Measurements from ENCODE around the gene TBC1D23. TPM values are rescaled to one million over a fixed set of nuclear protein-coding genes. Genes with fewer than 3 reads are reported as not detected.
A peak's percentile ranks its signal among the peaks of the same experiment; 100 is the strongest.

Gene TBC1D23
- total and polyA plus RNA-seq, 2 experiments from 2014 or later, result 22.4 to 34.4 TPM

DNA sequence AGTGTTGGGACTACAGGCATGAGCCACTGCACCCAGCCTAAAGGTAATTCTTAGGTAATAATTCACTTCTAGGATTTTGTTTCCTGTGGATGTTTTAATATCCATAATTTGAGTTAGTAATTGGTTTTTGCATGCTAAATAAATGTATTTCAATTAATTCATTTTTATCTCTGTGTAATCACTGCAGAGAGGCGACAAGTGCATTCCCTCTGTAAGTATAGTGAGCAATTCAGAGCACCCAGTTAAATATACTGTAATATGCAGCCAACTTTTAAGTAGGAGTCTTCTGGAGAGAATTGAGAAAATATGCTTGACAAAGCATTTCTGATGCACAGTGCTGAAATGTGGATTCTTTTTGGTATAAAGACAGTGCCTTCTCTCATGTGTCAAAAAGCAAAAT is 5.7 kb downstream of the TBC1D23 start:
- no peaks in the 10 kb centered on the region for H3F3A ChIP-seq (replicated peaks; ENCODE audit: low read depth)
- no peaks in the 10 kb centered on the region for H3K27me3 ChIP-seq (ENCODE audit: insufficient read depth)
- no peak for ATAC-seq
- Mint-ChIP-seq H3K36me3 (ENCODE audit: low read depth) (no peaks in the 10 kb centered on the region), H3K27ac (no peak overlapping the region), H3K9me3 (no peaks in the 10 kb centered on the region), H3K27me3 (ENCODE audit: insufficient read depth, low read depth, poor library complexity) (peaks cover 7% of the 10 kb centered on the region), H3K4me3 (no peak overlapping the region), H3K4me1 (peaks cover 19% of the 10 kb centered on the region)
- no peaks in the 10 kb centered on the region; the same call in 1 of the 2 replicates for H4K20me1 ChIP-seq (replicated peaks; ENCODE audit: insufficient read depth)
- peaks cover 22% of the 10 kb centered on the region for H3K4me1 ChIP-seq (ENCODE audit: insufficient read depth)
- H3K9me2 ChIP-seq (ENCODE audit: insufficient read depth), result no peaks in the 10 kb centered on the region
- no peaks in the 10 kb centered on the region for H3K36me3 ChIP-seq (ENCODE audit: insufficient read depth)
- H3K4me3 ChIP-seq, result no peak overlapping the region
- H3K27ac ChIP-seq (ENCODE audit: low read depth), result peak overlapping the region; percentile 64
- H3K4me2 ChIP-seq, result no peak overlapping the region
- no peak for DNase-seq (ENCODE audit: low spot score)
- no peak for TF ChIP-seq STAT1 (IDR thresholded peaks at IDR 0.05; ENCODE audit: unreplicated experiment)
- TF ChIP-seq ZNF114 (CRISPR knock-in tag; IDR thresholded peaks at IDR 0.05), result no peak
- TF ChIP-seq JUNB (IDR thresholded peaks at IDR 0.05; ENCODE audit: unreplicated experiment), result no peak
- no peak for TF ChIP-seq EZH2phosphoT487 (IDR thresholded peaks at IDR 0.05; ENCODE audit: unreplicated experiment)
- no peak for TF ChIP-seq EZH2 (IDR thresholded peaks at IDR 0.05; ENCODE audit: low read depth, unreplicated experiment)
- TF ChIP-seq NANOG (IDR thresholded peaks at IDR 0.05; ENCODE audit: borderline replicate concordance), result no peak
- no peak for TF ChIP-seq ZNF462 (CRISPR knock-in tag; IDR thresholded peaks at IDR 0.05)
- TF ChIP-seq POLR2AphosphoS5 (IDR thresholded peaks at IDR 0.05; ENCODE audit: low read depth), result no peak
- no peak overlapping the region for H2AFZ ChIP-seq
- H3K79me2 ChIP-seq (replicated peaks; ENCODE audit: insufficient read depth), result peaks cover 96% of the 10 kb centered on the region

Data from GM23338 (cell line).